ENCODE results near the gene ZNF655.
"Not testable (repeated sequence)": the region's sequence is repeated elsewhere in the genome, so short reads cannot be mapped to it uniquely, and the experiment has no call there.

The ZNF655 gene, protein sequence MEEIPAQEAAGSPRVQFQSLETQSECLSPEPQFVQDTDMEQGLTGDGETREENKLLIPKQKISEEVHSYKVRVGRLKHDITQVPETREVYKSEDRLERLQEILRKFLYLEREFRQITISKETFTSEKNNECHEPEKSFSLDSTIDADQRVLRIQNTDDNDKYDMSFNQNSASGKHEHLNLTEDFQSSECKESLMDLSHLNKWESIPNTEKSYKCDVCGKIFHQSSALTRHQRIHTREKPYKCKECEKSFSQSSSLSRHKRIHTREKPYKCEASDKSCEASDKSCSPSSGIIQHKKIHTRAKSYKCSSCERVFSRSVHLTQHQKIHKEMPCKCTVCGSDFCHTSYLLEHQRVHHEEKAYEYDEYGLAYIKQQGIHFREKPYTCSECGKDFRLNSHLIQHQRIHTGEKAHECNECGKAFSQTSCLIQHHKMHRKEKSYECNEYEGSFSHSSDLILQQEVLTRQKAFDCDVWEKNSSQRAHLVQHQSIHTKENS

DNA sequence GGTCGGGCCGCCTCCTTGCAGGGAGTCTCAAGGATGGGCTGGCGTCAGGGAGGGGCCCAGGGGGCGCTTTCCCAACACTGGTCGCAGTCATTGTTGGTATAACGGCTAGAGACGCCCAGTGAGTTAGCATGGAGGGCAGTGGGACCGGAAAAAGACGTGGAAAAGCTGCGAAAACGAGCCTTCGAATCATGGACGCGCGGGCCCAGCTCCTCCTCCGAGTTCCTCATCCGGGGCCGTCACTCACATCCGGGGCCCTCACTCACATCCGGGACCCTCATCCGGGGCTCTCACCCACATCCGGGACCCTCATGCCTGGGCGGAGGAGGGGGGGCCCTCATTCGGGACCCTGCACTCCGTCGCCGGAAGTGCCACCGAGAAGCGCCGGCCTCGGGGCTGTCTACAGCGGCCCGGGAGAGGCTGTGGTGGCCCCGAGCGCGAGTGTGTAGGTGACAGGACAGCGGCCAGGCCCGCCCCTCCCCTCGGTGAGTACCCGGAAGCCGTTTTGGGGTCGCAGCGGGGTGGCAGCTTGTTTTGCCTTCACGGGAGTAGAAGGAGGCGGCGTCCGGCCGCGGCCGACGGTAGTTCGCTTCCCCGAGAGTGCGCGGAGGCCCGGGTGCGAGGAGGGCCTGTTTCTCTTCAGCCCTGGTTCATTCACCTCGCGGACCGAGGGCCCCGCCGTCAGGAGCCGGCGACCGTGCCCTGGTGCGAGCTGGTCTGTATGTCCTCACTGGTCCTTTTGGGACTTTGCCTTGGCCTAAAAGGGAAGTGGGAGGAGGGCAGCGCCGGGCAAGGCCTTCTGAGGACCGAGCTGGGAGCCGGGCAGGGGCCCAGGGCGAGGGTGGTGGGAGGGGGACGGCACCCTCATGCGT, at the start of gene ZNF655:
ZNF655 (plus strand) TSS at position 337 of the 869 bp plus-strand sequence. CDS start 1,918 bp downstream, outside the sequence.
- DNase-seq (ENCODE audit: low read depth in 2 of 2), result peak; percentile 74 to 75

DNA sequence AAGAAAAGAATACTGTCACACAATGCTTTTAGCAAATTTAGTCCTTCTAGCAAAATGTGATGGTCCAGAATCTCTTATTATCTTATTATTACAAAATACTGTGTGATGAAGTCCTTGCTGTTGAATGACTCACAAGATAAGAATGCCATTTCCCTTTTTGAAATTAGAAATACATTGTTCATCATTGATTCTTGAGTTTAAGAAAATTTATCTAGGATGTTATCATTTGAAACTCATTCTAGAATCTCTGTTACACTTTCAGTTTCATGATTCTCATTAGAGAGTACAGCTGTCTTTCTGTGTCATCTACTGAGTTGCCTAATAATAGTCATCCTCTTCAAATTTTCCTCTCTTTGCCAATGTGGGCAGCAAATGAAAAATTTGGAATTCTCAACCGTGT, 44.4 kb upstream of the ZNF655 start:
- DNase-seq (ENCODE audit: low read depth in 2 of 2), result no peak

DNA sequence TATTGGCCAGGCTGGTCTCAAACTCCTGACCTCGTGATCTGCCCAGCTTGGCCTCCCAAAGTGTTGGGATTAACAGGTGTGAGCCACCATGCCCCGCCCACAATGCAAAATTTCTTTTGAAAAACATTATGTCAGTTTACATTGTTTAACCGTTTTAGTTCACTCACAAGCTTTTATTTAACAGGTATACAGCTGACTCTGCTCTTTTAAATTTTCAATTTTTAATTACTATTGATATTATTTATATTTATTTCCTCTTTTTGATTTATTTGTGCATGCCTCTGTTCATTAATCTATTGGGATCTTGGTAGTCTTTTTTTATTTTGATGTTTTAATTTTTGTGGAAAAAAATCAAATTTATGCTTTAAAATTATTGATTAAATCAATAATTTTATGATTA, 37.0 kb upstream of the ZNF655 start:
- no peak for DNase-seq (ENCODE audit: low read depth in 2 of 2)

DNA sequence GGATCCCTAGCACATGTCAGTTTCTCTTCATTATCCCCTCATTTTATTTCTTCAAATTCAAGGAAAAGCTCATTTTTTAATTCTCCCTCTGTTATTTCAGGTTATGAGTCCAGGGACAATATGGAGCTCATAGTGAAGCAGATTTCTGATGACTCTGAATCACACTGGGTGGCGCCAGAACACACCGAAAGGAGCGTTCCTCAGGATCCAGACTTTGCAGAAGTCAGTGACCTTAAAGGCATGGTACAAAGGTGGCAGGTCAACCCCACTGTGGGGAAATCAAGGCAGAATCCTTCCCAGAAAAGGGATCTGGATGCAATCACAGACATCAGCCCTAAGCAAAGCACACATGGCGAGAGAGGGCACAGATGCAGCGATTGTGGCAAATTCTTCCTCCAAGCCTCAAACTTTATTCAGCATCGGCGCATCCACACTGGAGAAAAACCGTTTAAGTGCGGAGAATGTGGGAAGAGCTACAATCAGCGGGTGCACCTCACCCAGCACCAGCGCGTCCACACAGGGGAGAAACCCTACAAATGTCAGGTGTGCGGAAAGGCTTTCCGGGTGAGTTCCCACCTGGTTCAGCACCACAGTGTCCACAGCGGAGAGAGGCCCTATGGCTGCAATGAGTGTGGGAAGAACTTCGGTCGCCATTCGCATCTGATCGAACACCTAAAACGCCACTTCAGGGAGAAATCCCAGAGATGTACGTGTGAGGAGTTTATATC, 32.6 kb upstream of the ZNF655 start:
- DNase-seq (ENCODE audit: low read depth in 2 of 2), result no peak

DNA sequence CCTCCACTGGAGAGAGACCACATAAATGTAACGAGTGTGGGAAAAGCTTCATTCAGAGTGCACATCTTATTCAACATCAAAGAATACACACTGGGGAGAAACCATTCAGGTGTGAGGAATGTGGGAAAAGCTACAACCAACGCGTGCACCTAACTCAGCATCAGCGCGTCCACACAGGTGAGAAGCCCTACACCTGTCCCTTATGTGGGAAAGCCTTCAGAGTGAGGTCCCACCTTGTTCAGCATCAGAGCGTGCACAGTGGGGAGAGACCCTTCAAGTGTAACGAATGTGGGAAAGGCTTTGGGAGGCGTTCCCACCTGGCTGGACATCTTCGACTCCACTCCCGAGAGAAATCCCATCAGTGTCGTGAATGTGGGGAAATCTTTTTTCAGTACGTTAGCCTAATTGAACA, 27.1 kb upstream of the ZNF655 start:
- DNase-seq (ENCODE audit: low read depth in 2 of 2), result no peak

DNA sequence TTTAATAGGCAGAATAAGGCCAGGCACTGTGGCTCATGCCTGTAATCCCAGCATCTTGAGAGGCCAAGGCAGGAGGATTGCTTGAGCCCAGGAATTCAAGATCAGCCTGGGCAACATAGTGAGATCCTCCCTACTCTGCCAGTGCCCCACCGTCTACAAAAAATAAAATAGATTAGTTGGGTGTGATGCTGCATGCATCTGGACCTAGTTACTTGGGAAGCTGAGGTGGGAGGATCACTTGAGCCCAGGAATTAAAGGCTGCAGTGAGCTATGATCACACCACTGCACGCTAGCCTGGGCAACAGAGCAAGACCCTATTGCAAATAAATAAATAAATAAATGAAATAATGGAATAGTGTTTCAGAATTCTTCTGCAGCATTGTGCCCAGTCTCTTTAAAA, 22.8 kb upstream of the ZNF655 start:
- no peak for DNase-seq (ENCODE audit: low read depth in 2 of 2)

DNA sequence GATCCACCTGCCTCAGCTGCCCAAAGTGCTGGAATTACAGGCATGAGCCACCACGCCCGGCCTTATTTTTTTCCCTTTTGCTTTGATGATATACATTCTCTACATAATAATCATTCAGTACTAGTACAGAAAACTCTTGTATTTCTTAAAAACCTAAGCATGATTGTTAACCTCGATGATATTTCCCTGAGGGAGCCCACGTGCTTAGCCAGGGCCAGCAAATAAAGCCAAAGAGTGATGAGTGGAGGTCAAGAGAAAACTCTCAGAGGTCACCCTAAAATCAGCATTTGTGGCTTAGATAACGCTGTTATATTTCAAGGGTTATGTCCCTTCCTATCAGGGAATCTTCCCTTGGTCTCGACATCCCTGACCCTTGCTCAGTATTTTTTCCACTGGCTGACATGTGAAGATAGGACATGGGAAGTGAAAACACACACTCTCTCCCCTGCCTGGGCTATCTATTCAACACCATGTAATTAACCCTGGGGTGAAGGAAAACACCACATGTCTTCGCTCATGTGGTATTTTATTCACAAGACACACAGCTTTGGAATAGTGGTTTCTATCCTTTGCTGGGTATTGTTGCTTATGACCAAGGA, 19.1 kb upstream of the ZNF655 start:
- no peak for DNase-seq (ENCODE audit: low read depth in 2 of 2)

DNA sequence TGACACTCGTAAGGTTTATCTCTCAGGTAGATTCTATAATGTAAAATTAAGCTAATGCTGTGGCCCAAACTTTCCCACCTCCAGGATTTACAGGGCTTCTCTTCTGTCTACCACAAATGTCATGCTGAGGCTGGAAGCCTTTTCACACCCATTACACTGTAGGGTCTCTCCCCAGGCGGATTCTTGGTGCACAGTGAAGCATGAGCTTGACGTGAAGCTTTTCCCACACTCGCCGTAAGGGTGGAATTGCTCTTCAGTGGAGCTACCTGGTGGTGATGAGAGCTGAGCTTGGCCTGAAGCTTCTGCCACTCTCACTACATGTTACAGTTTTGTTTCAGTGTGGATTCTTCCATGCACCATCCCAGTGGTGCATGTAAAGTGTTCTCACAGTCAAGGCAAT, 17.9 kb upstream of the ZNF655 start:
- no peak for DNase-seq (ENCODE audit: low read depth in 2 of 2)

DNA sequence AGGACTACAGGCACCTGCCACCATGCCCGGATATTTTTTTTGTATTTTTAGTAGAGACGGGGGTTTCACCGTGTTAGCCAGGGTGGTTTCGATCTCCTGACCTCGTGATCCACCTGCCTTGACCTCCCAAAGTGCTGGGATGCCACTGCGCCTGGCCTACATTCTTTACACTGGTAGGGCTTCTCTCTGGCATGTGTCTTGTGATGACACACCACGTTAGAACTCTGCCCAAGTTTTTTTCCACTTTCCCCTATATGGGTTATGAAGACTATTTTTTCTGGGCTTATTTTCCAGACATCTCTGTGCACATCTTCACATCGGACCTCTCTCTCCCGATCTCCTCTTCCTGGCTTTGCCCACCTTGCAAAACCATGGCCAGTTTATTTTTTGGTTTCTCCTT, 17.2 kb upstream of the ZNF655 start:
- DNase-seq (ENCODE audit: low read depth in 2 of 2), result no peak

DNA sequence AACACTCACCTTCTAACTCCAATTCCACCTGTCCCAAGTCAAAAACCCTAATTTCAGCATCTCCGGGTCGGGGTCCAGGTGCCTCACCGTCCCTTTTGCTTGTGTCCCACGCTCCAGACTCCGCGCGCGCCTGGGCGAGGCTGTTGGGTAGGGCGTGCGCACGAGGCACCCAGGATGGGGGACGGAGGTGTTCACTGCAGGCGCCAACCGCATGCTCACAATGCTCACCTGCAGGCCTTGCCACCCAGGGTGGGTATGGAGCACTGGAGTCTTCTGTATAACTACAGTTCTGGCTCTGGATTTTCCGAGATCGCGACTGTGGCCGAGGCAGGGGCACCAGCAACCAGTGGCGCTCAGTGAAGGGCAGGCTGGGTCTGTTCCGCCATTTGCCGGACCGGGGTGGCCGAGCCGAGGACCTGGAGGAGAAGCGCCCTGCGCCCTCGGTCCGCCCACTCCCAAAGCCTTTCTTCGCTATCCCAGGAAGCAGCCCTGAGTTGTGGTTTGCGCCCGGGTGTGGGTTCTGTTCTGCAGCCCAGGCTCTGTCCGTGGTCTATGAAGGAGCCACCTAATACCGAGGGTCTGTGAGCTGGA, 15.3 kb upstream of the ZNF655 start:
- no peak for DNase-seq (ENCODE audit: low read depth in 2 of 2)

DNA sequence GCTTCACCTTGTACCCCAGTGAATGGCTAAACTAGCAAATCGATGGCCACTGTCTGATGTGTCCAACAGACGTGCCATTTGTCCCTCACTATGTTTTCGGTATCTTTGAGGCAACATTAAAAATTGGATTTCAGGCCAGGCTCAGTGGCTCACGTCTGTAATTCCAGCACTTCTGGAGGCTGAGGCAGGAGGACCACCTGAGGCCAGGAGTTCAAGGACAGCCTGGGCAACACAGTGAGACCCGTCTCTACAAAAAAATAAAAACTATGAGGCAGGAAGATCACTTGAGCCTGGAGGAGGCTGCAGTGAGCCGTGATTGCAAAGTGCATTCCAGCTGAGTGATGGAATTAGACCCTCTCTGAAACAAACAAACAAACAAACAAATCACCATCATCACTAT, 14.5 kb upstream of the ZNF655 start:
- DNase-seq (ENCODE audit: low read depth in 2 of 2), result no peak

DNA sequence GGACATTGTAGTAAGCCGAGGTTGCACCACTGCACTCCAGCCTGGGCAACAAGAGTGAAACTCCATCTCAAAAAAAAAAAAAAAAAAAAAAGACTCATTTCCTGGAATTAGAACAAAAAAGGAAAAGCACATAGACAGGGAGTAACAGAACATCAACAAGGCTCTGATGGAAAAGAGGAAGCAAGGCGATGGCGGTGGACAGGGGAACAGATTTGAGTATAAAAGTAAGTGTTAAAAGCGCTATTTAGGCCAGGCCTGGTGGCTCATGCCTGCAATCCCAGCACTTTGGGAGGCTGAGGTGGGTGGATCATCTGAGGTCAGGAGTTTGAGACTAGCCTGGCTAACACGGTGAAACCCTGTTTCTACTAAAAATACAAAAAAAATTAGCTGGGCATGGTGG, 13.1 kb upstream of the ZNF655 start:
- not testable (repeated sequence) for DNase-seq (ENCODE audit: low read depth in 2 of 2)

DNA sequence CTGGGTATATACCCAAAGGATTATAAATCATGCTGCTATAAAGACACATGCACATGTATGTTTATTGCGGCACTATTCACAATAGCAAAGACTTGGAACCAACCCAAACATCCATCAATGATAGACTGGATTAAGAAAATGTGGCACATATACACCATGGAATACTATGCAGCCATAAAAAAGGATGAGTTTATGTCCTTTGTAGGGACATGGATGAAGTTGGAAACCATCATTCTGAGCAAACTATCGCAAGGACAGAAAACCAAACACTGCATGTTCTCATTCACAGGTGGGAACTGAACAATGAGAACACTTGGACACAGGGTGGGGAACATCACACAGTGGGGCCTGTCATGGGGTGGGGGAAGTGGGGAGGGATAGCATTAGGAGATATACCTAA, 8.9 kb upstream of the ZNF655 start:
- not testable (repeated sequence) for DNase-seq (ENCODE audit: low read depth in 2 of 2)

DNA sequence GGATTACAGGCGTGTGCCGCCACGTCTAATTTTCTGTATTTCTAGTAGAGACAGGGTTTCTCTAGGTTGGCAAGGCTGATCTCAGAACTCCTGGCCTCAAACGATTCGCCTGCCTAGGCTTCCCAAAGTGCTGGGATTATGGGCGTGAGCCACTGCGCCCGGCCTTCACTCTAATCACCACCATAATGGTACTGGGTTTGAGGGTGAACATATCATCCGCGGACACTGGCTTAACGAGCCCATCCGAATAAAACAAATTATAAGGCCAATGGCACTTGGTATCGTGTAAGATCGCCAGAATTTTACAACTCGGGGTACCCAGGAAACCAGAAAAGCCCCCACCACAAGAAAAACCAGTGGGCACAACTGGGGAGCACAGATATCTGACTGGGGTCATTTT, 7.1 kb upstream of the ZNF655 start:
- no peak for DNase-seq (ENCODE audit: low read depth in 2 of 2)

DNA sequence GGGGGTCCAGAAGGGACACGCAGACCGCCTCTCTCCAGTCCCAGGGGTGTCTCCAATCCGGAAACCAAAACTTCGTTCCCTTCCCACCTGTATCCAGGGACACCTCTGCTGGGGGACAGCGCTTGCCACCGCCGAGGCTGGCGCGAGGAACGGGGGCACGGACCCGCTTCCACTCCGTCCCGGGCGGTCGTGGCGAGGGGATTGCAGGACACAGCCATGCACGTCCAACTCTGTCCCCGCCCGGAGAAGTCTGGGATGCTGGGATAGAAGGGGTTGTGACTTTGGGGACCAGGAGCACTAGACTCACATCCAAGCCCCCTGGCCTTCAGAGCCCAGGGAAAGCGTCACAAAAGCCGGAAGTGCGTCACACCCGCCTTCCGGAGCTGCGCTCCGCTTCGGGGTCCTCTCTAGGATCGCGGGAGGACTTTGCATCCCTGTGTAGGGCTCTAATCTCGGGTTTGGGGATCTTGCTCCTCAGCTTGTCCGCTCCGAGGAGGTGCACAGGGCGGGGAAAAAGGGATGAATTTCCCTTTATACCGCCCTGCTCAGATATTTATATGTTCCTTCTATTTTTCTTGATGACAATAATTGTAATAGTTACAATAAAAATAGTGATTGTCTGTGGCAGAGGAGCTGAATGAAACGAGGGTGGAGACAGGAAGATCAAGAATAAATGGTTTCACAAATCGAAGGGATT, 6.5 kb upstream of the ZNF655 start, which contains the start of gene FAM200A:
FAM200A (minus strand) TSS at position 348 of the 697 bp plus-strand sequence. CDS start 3,707 bp downstream, outside the sequence.
- peak; percentile 63 to 72 for DNase-seq (ENCODE audit: low read depth in 2 of 2)

DNA sequence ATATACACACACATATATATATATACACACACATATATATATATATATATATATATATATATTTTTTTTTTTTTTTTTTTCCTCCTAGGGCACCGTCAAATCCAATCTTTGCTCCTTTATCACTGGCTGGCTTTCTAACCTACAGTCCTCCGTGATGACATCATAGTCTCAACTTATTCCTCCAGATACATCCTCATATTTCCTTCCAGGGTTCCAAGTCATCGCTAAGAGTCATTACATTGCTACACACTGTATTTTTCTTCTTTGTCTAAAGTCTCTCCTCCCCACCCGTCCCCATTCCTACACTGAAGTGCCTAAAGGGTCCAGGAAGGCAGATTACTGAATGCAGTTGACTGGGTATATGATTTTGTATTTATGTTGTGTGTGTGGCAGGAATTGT, 5.4 kb upstream of the ZNF655 start:
- no peak for DNase-seq (ENCODE audit: low read depth in 2 of 2)

DNA sequence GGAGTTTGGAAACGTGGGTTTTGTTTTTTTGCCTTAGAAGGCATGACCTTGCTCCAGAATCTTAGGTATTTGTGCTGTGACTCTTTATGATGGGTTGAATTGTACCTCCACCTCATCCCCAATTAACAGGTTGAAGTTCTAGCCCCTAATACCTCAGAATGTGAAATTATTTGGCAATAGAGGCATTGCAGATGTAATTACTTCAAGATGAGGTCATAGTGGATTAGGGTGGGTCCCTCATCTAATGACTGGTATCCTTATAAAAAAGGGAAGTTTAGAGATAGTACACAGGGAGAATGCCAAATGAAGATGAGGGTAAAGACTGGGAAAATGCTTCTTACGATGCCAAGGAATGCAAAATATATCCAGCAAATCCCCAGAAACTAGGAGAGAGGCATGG, 3.5 kb upstream of the ZNF655 start:
- DNase-seq (ENCODE audit: low read depth in 2 of 2), result no peak

DNA sequence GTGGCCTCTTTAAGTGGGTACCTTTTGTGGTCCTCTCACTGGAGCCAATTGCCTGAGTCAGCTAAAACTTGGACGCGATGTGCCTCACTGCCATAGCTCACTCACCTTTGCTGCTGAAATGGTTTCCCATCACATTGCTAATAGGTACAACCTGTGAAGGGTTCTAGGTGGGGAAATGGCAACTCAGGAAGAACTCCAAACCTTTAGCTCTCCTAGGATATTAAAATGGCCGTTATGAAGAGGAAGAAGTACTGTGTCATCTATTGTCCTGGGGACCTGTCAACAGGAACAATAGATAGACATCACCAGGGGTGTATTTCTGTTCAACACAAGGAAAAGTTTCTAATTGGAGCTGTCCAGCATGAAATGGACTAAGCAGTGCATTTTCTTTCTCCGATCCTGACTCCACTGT, 1.2 kb upstream of the ZNF655 start:
- no peak for DNase-seq (ENCODE audit: low read depth in 2 of 2)

DNA sequence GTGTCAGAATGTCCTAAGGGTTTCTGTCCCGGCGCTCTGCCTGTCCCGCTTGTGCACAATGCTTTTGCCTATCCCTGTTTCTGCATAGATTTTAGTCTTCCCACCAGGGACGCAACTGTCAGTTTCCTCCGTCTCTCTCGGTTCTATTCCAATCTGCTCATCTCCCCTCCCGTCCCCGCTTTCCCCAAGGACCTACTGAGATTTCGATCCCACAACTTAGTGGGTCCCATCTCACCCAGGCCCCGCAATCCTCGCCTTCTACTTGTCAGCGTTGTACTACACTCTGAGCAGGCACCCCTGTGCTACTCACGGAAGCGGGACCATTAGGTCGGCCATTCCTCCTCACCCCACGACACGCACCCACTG, 519 bp upstream of the ZNF655 start:
- DNase-seq (ENCODE audit: low read depth in 2 of 2), result no peak

DNA sequence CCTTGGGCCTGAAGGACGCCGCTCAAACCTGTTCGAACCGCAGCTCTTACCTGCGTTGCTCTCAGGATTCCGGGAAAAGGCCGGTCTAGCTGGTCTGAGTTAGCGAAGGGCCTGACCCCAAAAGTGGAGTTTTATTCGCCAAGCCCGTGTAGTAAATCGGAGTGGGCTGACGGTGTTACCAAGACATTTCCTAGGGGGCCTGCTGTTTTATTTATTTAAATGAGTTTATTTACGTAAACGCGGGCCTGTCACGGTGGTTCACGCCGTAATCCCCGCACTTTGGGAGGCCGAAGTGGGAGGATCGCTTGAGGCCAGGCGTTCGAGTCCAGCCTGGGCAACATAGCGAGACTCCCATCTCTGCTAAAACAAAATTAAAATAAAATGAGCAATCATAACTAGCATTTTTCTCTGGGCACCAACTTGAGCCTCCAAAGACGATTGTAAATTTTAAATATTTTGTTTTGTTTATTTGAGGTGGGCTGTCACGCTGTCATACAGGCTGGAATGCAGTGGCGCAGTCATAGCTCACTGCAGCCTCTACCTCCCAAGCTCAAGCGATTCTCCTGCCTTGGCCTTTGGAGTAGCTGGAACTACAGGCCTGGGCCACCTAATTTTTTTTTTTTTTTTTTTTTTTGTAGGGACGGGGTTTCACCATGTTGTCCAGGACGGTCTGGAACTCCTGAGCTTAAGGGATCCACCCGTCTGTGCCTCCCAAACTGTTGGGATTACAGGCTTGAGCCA, 903 bp downstream of the ZNF655 start:
- no peak for DNase-seq (ENCODE audit: low read depth in 2 of 2)

Data from activated CD4-positive, alpha-beta T cell treated with anti-CD3 and anti-CD28 coated beads for 24 hours (primary cell).